Measurements from ENCODE around the gene SUZ12. TPM values are rescaled to one million over a fixed set of nuclear protein-coding genes. Genes with fewer than 3 reads are reported as not detected.
"Not testable (repeated sequence)": the region's sequence is repeated elsewhere in the genome, so short reads cannot be mapped to it uniquely, and the experiment has no call there.

SUZ12 gene
- total RNA-seq, 2 experiments from 2014 or later = 67.8 to 70.4 TPM

DNA sequence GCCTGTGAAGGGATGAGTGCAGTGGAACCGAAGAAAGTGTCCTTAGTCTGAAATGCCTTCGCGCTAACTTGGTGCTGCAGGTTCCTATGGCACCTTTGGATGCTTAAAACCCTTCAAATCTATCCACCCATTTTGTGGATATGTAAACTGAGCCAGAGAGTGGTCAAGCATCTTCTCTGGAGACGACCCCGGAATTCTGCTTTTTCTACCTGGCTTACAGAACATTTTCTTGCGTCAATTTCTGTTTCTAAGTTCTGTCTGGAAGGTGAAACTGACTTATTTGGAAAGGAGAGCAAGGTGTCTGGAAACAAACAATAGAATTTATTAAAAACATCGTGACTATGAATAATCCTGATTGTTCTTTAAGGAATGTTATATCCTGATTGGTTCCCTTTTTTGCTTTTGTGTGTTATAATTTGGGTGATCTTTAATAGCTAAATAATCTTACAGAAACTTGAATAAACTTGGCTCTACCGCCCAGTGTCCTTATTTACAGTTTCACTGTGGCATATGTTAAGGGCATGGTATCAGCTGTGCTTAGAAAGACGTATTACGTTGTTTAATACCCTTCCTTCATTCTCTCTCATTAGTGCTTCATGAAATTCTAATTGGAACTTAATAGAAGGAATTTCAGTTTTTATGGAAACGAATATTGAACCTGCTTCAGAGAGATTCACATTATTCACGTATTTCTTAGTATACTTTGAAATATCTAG lies 1.3 kb downstream of the SUZ12 start:
- CTCF ChIA-PET, POLR2A ChIA-PET: not testable (repeated sequence)

DNA sequence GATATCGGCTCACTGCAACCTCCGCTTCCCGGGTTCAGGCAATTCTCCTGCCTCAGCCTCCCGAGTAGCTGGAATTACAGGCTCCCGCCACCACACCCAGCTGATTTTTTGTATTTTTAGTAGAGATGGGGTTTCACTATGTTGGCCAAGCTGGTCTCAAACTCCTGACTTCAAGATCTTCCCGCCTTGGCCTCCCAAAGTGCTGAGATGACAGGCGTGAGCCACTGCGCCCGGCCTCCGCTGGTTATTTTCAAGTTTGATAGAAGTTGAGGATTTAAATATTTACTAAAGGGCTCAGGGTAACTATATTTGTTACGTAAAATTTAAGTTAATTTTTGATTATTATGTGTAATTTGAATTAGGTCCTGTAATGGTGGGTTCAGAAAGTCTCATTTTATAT lies 5.1 kb downstream of the SUZ12 start:
- POLR2A ChIA-PET, CTCF ChIA-PET: not testable (repeated sequence)

- CTCF ChIA-PET, POLR2A ChIA-PET: not testable (repeated sequence)
These were observed 5.6 kb downstream of the SUZ12 start for GRCh38 chr17:31942396-31942795.

- POLR2A ChIA-PET, CTCF ChIA-PET: not testable (repeated sequence)
These were observed 15.1 kb downstream of the SUZ12 start for GRCh38 chr17:31951953-31952352.

DNA sequence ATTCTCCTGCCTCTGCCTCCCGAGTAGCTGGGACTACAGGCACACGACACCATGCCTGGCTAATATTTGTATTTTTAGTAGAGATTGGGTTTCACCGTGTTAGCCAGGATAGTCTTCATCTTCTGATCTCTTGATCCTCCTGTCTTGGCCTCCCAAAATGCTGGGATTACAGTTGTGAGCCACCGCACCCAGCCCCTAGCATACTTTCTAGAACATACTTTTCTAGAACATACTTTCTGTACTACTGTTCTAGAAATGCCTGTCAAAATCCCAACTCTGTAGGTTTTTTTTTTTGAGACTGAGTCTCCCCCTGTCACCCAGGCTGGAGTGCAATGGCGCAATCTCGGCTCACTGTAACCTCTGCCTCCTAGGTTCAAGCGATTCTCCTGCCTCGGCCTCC lies 27.3 kb downstream of the SUZ12 start:
- POLR2A ChIA-PET, CTCF ChIA-PET: not testable (repeated sequence)

DNA sequence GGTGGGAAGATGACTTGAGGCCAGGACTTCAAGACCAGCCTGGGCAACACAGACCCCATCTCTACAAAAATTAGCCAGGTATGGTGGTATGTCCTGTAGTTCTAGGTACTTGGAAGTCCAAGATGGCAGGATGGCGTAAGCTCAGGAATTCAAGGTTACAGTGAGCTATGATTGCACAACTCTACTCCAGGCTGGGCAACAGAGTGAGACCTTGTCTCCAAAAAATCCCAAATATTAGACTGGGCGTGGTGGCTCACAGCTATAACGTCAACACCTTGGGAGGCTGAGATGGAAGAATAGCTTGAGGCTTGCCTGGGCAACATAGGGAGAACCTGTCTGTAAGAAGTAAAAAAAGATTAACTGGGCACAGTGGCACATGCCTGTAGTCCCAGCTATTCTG lies 30.8 kb downstream of the SUZ12 start:
- ChIA-PET POLR2A (no interaction called here), CTCF (no interaction called here)

DNA sequence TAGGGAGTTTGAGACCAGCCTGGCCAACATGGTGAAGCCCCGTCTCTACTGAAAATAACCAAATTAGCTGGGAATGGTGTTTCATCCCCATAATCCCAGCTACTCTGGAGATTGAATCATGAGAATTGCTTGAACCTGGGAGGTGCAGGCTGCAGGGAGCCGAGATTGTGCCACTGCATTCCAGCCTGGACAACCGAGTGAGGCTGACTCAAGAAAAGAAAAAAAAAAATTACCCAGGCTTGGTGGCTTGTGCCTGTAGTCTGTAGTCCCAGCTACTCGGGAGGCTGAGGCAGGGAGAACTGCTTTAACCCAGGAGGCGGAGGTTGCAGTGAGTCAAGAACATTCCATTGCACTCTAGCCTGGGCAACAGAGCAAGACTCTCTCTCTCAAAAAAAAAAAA lies 33.6 kb downstream of the SUZ12 start:
- CTCF ChIA-PET, POLR2A ChIA-PET: not testable (repeated sequence)

- POLR2A ChIA-PET, CTCF ChIA-PET: not testable (repeated sequence)
These were observed 37.7 kb downstream of the SUZ12 start for GRCh38 chr17:31974269-31975071.

GRCh38 chr17:31975391-31975790 lies 38.6 kb downstream of the SUZ12 start:
- POLR2A ChIA-PET, CTCF ChIA-PET: not testable (repeated sequence)

- CTCF ChIA-PET = interaction anchor here (0.6 kb wide), 1 partner anchor 158 kb away, joined by 3 read pairs; no protein-coding TSS in a partner anchor
- POLR2A ChIA-PET = not testable (repeated sequence)
These were observed 55.0 kb downstream of the SUZ12 start for GRCh38 chr17:31991821-31992220.

DNA sequence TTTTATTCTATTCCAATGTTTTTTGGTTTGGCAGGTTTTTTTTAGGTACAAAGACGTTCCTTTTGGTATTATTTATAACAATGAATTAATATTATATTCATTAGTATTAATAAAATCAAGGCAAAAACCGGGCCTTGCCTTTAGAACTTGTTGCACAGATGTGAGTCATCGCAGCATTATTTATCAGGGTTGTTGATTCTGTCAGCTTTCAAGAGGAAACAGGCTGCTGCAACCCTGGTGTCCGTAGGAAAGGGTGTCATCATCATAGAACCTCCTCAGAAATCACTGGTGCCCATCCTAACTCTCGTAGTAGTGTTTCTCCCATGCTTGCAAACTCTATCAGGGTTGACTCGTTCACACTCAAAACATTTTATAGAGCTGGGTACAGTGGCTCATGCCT lies 60.2 kb downstream of the SUZ12 start:
- POLR2A ChIA-PET = no interaction called here
- CTCF ChIA-PET = no interaction called here

GRCh38 chr17:32006957-32007462 lies 70.2 kb downstream of the SUZ12 start, which contains the start of gene LRRC37B:
Gene LRRC37B (plus strand): TSS chr17:32007383. CDS start chr17:32021393, 14,010 bp downstream.
- POLR2A ChIA-PET = interaction anchor here (0.6 to 1.1 kb wide), 2 partner anchors 132 to 1279 kb away, joined by 3 to 4 read pairs; no protein-coding TSS in a partner anchor
- CTCF ChIA-PET = interaction anchor here (0.5 to 1.9 kb wide), 6 partner anchors 10 to 286 kb away, joined by 3 to 16 read pairs (median 4); no protein-coding TSS in a partner anchor

GRCh38 chr17:32007463-32008298 lies 70.9 kb downstream of the SUZ12 start:
- ChIA-PET POLR2A (interaction anchor here (0.6 to 1.1 kb wide), 4 partner anchors 131 to 1279 kb away, joined by 3 to 10 read pairs (median 6); no protein-coding TSS in a partner anchor), CTCF (interaction anchor here (0.5 to 1.9 kb wide), 6 partner anchors 9 to 285 kb away, joined by 3 to 16 read pairs (median 4); no protein-coding TSS in a partner anchor)

DNA sequence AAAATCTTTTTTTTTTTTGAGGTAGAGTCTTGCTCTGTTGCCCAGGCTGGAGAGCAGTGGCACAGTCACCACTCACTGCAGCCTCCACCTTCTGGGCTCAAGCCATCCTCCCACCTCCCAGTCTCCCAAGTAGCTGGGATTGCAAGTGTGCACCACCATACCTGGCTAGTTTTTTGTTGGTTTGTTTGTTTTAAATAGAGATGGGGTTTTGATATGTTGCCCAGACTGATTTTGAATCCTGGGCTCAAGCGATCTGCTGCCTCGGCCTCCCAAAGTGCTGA lies 72.4 kb downstream of the SUZ12 start:
- POLR2A ChIA-PET = interaction anchor here (0.7 kb wide), 1 partner anchor 68 kb away, joined by 3 read pairs; no protein-coding TSS in a partner anchor

DNA sequence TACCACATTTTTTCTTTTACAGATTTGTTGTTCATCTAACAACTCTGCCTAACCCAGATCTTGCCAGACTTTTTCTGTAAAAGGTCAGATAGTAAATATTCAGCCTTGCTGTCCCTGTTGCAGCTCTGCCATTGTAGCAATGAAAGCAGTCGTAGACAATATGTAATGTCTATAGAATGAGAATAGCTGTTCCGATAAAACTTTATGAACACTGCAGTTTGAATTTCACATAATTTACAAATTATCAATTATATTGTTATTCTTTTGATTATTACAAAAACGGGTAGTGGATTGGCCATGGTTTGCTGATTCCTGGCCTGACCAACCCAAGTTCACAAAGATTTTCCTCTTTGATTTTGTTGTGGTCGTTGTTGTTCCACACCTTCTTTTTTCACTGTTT lies 73.3 kb downstream of the SUZ12 start:
- CTCF ChIA-PET = no interaction called here
- POLR2A ChIA-PET = no interaction called here

More for the DNA sequence above, 72.4 kb downstream of the SUZ12 start:
- CTCF ChIA-PET = no interaction called here

GRCh38 chr17:32015245-32016013 lies 78.6 kb downstream of the SUZ12 start:
- POLR2A ChIA-PET = no interaction called here
- CTCF ChIA-PET = no interaction called here

- ChIA-PET CTCF (interaction anchor here (1.1 to 2.0 kb wide), 2 partner anchors 8 to 10 kb away, joined by 3 to 4 read pairs; partner anchors contain the start of gene LRRC37B), POLR2A (no interaction called here)
These were observed 79.4 kb downstream of the SUZ12 start for GRCh38 chr17:32016231-32016630.

GRCh38 chr17:32019228-32019627 lies 82.4 kb downstream of the SUZ12 start:
- ChIA-PET POLR2A (no interaction called here), CTCF (interaction anchor here (0.7 to 0.9 kb wide), 2 partner anchors 41 to 120 kb away, joined by 4 to 5 read pairs; no protein-coding TSS in a partner anchor)

DNA sequence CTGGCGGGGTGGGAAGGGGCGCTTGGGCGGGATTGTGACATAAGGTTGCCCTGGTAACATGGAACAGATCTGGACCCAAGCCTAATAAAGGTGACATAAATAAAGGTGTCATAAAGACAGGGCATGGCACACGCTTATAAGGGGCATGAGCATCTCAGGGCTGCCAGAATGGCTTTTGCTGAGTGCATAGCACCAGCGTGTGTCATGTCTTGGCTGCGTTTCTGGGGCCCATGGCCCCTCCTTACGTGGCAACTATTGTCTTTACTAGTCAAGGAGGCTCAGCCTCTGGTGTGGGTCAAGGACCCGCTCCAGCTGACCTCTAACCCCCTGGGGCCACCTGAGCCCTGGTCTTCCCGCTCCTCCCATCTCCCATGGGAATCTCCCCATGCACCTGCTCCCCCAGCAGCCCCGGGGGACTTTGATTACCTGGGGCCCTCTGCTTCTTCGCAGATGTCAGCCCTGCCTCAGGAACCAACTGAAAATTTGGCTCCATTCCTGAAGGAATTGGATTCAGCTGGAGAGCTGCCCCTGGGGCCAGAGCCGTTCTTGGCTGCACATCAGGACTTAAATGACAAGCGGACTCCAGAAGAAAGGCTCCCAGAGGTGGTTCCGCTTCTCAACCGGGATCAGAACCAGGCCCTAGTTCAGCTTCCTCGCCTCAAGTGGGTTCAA lies 84.3 kb downstream of the SUZ12 start:
- CTCF ChIA-PET = no interaction called here
- POLR2A ChIA-PET = no interaction called here

Measured in activated CD8-positive, alpha-beta memory T cell treated with anti-CD3 and anti-CD28 coated beads for 36 hours (primary cell).